RWPE2 (cell line): Measurements from ENCODE around the gene TMC2.

Experiments
- ATAC-seq: fragments of 200-7000 bp; cut with Tn5 transposase; 3 replicates; pipeline ENCODE4 v1.9.1; 2021; ENCODE audit warnings: low read depth
- DNase-seq: peaks from one replicate; pipeline ENCODE4 v3.0.0-alpha.2; 2020; ENCODE audit warnings: low spot score
- H3K27ac ChIP-seq: fragments of 450-650 bp; 2 replicates; pipeline ENCODE4 v1.5.1; 2017; ENCODE audit warnings: mild to moderate bottlenecking; ENCODE audit not compliant: poor library complexity, severe bottlenecking
- H3K27me3 ChIP-seq: fragments of 250-450 bp; sonication (Bioruptor Pico); 2 replicates; pipeline ENCODE4 v1.5.1; 2021; ENCODE audit warnings: mild to moderate bottlenecking, moderate library complexity; ENCODE audit not compliant: insufficient read depth, poor library complexity, severe bottlenecking
- H3K36me3 ChIP-seq: fragments of 250-450 bp; sonication (Bioruptor Pico); 2 replicates; pipeline ENCODE4 v1.5.1; 2020; ENCODE audit warnings: low read depth, mild to moderate bottlenecking, moderate library complexity
- H3K4me1 ChIP-seq: fragments of 250-450 bp; sonication (Bioruptor Pico); 2 replicates; pipeline ENCODE4 v1.5.1; 2021; ENCODE audit warnings: mild to moderate bottlenecking, moderate library complexity; ENCODE audit not compliant: insufficient read depth, poor library complexity, severe bottlenecking
- H3K4me3 ChIP-seq: fragments of 250-450 bp; sonication (Bioruptor Pico); 2 replicates; pipeline ENCODE4 v1.5.1; 2021; ENCODE audit warnings: mild to moderate bottlenecking, moderate library complexity; ENCODE audit not compliant: severe bottlenecking
- H3K9me3 ChIP-seq: fragments of 250-450 bp; sonication (Bioruptor Pico); 2 replicates; pipeline ENCODE4 v1.5.1; 2021; ENCODE audit warnings: mild to moderate bottlenecking, moderate library complexity; ENCODE audit not compliant: severe bottlenecking
- CTCF ChIP-seq: fragments of 450-650 bp; IDR thresholded peaks from one replicate; pipeline ENCODE4 v1.5.1; 2017; ENCODE audit warnings: mild to moderate bottlenecking, moderate library complexity; ENCODE audit not compliant: poor library complexity, severe bottlenecking

TMC2 gene

GRCh38 chr20:2535711-2536559 lies 438 bp upstream of the TMC2 start:
- Histone ChIP-seq H3K9me3 (no peaks in the 10 kb centered on the region), H3K4me1 (no peaks in the 10 kb centered on the region), H3K27me3 (peaks cover 9% of the 10 kb centered on the region), H3K4me3 (no peak overlapping the region), H3K36me3 (no peaks in the 10 kb centered on the region), H3K27ac (no peak overlapping the region)
- ATAC-seq (no peak), DNase-seq (peak; percentile 21)
- TF ChIP-seq CTCF: no peak

GRCh38 chr20:2537101-2537500 lies 728 bp downstream of the TMC2 start:
- no peak for TF ChIP-seq CTCF
- Histone ChIP-seq H3K27me3 (peaks cover 9% of the 10 kb centered on the region), H3K36me3 (no peaks in the 10 kb centered on the region), H3K27ac (no peak overlapping the region), H3K4me1 (no peaks in the 10 kb centered on the region), H3K4me3 (no peak overlapping the region), H3K9me3 (no peaks in the 10 kb centered on the region)
- ATAC-seq (no peak), DNase-seq (peak; percentile 41)

- DNase-seq (no peak), ATAC-seq (no peak)
- no peak for TF ChIP-seq CTCF
- Histone ChIP-seq H3K27ac (no peak overlapping the region), H3K36me3 (no peaks in the 10 kb centered on the region), H3K4me3 (no peak overlapping the region), H3K27me3 (peaks cover 19% of the 10 kb centered on the region), H3K9me3 (no peaks in the 10 kb centered on the region), H3K4me1 (no peaks in the 10 kb centered on the region)
These were observed 2.0 kb downstream of the TMC2 start for GRCh38 chr20:2538356-2538755.

- no peak for TF ChIP-seq CTCF
These were observed 2.8 kb downstream of the TMC2 start for GRCh38 chr20:2538931-2539720.

More at GRCh38 chr20:2538931-2539720, 2.8 kb downstream of the TMC2 start:
- DNase-seq (peak; percentile 2), ATAC-seq (no peak)
- no peaks in the 10 kb centered on the region for H3K9me3 ChIP-seq
- peaks cover 22% of the 10 kb centered on the region for H3K27me3 ChIP-seq
- no peak overlapping the region for H3K27ac ChIP-seq
- H3K4me1 ChIP-seq: no peaks in the 10 kb centered on the region
- no peaks in the 10 kb centered on the region for H3K36me3 ChIP-seq
- H3K4me3 ChIP-seq: no peak overlapping the region
